Keratinocyte (primary cell): ENCODE measurements around the gene PLXNB2. TPM values are rescaled to one million over a fixed set of nuclear protein-coding genes. Genes with fewer than 3 reads are reported as not detected.

Source experiments
- DNase-seq: peaks from one replicate; pipeline ENCODE4 v3.0.0-alpha.2; 2011; ENCODE audit warnings: low read depth, missing footprints, low spot score
- FAIRE-seq: peaks from 2 replicates; lab custom pipeline; 2011; peaks lifted over from hg19 to GRCh38; lab: Jason Lieb, UNC
- H2AFZ ChIP-seq: 2 replicates; pipeline ENCODE4 v1.6.0; 2012; ENCODE audit warnings: low read length, control low read depth, inconsistent platforms; ENCODE audit not compliant: control insufficient read depth
- H3K27ac ChIP-seq: 2 replicates; pipeline ENCODE4 v1.5.1; 2011; ENCODE audit warnings: low read length; ENCODE audit not compliant: control insufficient read depth, insufficient read depth
- H3K27me3 ChIP-seq: 3 replicates; pipeline ENCODE4 v1.6.0; 2011; ENCODE audit warnings: low read length; ENCODE audit not compliant: control insufficient read depth, insufficient read depth; ENCODE audit errors: extremely low read depth
- H3K36me3 ChIP-seq, 2 experiments: 2 replicates in 1 of 2; 3 replicates in 1 of 2; pipeline ENCODE4 v1.5.1; 2011; ENCODE audit warnings: low read length in 2 of 2, mild to moderate bottlenecking in 1 of 2; ENCODE audit not compliant: control insufficient read depth in 2 of 2, insufficient read depth in 2 of 2; ENCODE audit errors: extremely low read depth in 1 of 2
- H3K4me1 ChIP-seq: 3 replicates; pipeline ENCODE4 v1.5.1; 2011; ENCODE audit warnings: low read length; ENCODE audit not compliant: control insufficient read depth, insufficient read depth; ENCODE audit errors: extremely low read depth
- H3K4me2 ChIP-seq: 3 replicates; pipeline ENCODE4 v1.6.0; 2011; ENCODE audit warnings: low read depth, low read length; ENCODE audit not compliant: control insufficient read depth, insufficient read depth; ENCODE audit errors: extremely low read depth
- H3K4me3 ChIP-seq, 3 experiments: fragments of 200-600 bp in 1 of 3; sonication (generic) in 1 of 3; 2 replicates in 2 of 3; 3 replicates in 1 of 3; pipeline ENCODE4 v1.5.1; 2011 to 2016; ENCODE audit warnings: low read length in 3 of 3, mild to moderate bottlenecking in 3 of 3, control low read depth in 2 of 3, inconsistent platforms in 1 of 3, low read depth in 1 of 3, mixed read lengths in 1 of 3, mixed run types in 1 of 3, moderate library complexity in 1 of 3; ENCODE audit not compliant: control insufficient read depth in 2 of 3, insufficient read depth in 2 of 3; ENCODE audit errors: extremely low read depth in 1 of 3
- H3K79me2 ChIP-seq: 2 replicates; pipeline ENCODE4 v1.6.0; 2012; ENCODE audit warnings: low read length; ENCODE audit not compliant: control insufficient read depth, insufficient read depth
- H3K9ac ChIP-seq: 3 replicates; pipeline ENCODE4 v1.6.0; 2011; ENCODE audit warnings: low read length; ENCODE audit not compliant: control insufficient read depth, insufficient read depth; ENCODE audit errors: extremely low read depth
- H3K9me1 ChIP-seq: 3 replicates; pipeline ENCODE4 v1.6.0; 2011; ENCODE audit warnings: low read length; ENCODE audit not compliant: control insufficient read depth, insufficient read depth; ENCODE audit errors: extremely low read depth
- H3K9me3 ChIP-seq: 2 replicates; pipeline ENCODE4 v1.5.1; 2012; ENCODE audit warnings: low read depth, low read length; ENCODE audit not compliant: control insufficient read depth
- H4K20me1 ChIP-seq: 3 replicates; pipeline ENCODE4 v1.6.0; 2011; ENCODE audit warnings: low read length; ENCODE audit not compliant: control insufficient read depth, insufficient read depth; ENCODE audit errors: extremely low read depth
- CTCF ChIP-seq, 3 experiments: IDR thresholded peaks in 1 of 3; conservative IDR thresholded peaks in 1 of 3; optimal IDR thresholded peaks in 1 of 3; 2 replicates in 2 of 3; 3 replicates in 1 of 3; pipeline versions ENCODE3 to v1.5.1; 2011; ENCODE audit warnings: low read length in 3 of 3, mild to moderate bottlenecking in 3 of 3, moderate library complexity in 2 of 3, control low read depth in 1 of 3, inconsistent platforms in 1 of 3; ENCODE audit not compliant: insufficient read depth in 2 of 3; ENCODE audit errors: extremely low read depth in 1 of 3
- EZH2 ChIP-seq: IDR thresholded peaks from one replicate; pipeline ENCODE4 v1.6.1; 2012; ENCODE audit warnings: inconsistent platforms, mild to moderate bottlenecking, low read length, moderate library complexity
- dilution Hi-C: fragments of 300-500 bp; cut with MboI; formaldehyde crosslinking; loops from one replicate; pipeline ENCODE4 v1.7.0; 2020; ENCODE audit warnings: low sequenced_read_pairs; ENCODE audit not compliant: extremely low pct_ligation_motif_present
- polyA plus RNA-seq, 5 experiments: library from polyadenylated mRNA; depleted of rRNA in 3 of 5; stranded (reverse) in 3 of 5; stranded (forward) in 1 of 5; unstranded in 1 of 5; fragments of >200 nt; gene quantifications; 1 replicate in 1 of 5; 2 replicates in 3 of 5; 3 replicates in 1 of 5; pipeline versions ENCODE4 v1.2.1 to v1.2.3, GENCODE V29; 2011 to 2012; ENCODE audit warnings: missing spikeins in 2 of 5, low read depth in 1 of 5, low replicate concordance in 1 of 5

PLXNB2 gene
- polyA plus RNA-seq, 1 donor (not counting 4 experiments of a cell fraction or from before 2014, with no cell fraction given), result 44.3 TPM

GRCh38 chr22:50281384-50281760, 26.1 kb downstream of the PLXNB2 start:
- Histone ChIP-seq H3K4me2 (peak overlapping the region; percentile 69), H3K36me3 (peaks cover 28 to 35% of the 10 kb centered on the region in 2 experiments), H3K4me3 (no peak overlapping the region), H3K4me1 (peaks cover 18% of the 10 kb centered on the region), H3K79me2 (peaks cover 13% of the 10 kb centered on the region), H3K9me1 (no peaks in the 10 kb centered on the region), H2AFZ (no peak overlapping the region), H3K9me3 (peaks cover under 1% of the 10 kb centered on the region), H3K9ac (peak overlapping the region; percentile 54), H3K27ac (no peak overlapping the region), H3K27me3 (no peaks in the 10 kb centered on the region), H4K20me1 (no peaks in the 10 kb centered on the region)
- FAIRE-seq (no peak), DNase-seq (no peak)
- dilution Hi-C loops, result no loop called here
- TF ChIP-seq EZH2 (no peak), CTCF (optimal IDR thresholded peaks at IDR 0.05 in 1 of 3, IDR thresholded peaks at IDR 0.05 in 1 of 3, conservative IDR thresholded peaks at IDR 0.05 in 1 of 3; ENCODE audit: extremely low read depth in 1 of 3, insufficient read depth in 2 of 3, low read length in 3 of 3) (no peak)

DNA sequence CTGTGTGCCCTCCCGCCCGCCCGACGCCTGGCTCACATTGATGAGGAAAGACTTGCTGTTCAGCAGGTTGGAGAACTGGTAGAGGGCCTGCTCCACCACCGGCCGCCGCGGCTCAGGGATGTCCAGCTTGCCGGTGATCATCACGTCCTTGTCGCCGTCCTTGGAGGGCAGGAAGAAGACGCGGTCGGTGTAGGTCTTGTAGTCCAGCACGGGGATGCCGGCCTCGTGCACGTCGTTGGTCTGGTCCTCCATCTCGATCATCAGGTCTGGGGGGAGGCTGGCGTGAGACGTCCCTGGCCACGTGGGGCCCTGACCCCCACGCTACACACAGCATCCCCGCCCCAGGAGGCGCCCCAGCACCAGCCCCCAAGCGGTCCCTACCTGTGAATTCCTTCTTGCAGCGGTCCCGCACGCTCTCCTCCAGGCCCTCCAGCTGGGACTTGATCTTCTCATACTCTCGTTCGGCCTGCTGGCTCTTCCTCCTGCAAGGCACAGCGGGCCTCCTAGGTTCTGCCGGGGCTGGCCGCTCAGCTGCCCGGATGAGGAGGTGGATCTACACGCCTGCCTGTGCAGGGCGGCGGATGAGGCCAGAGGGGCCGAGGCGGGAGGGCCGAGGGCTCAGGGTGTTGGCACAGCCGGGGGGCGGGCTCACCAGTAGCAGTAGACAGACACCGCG, 26.6 kb downstream of the PLXNB2 start:
- H3K79me2 ChIP-seq, result peaks cover 10% of the 10 kb centered on the region
- dilution Hi-C loops, result no loop called here
- no peak overlapping the region for H3K4me3 ChIP-seq
- H3K4me1 ChIP-seq, result peaks cover 18% of the 10 kb centered on the region
- FAIRE-seq (no peak), DNase-seq (no peak)
- H3K9ac ChIP-seq, result no peak overlapping the region
- peaks cover 2% of the 10 kb centered on the region for H3K9me3 ChIP-seq
- TF ChIP-seq CTCF (optimal IDR thresholded peaks at IDR 0.05 in 1 of 3, IDR thresholded peaks at IDR 0.05 in 1 of 3, conservative IDR thresholded peaks at IDR 0.05 in 1 of 3; ENCODE audit: extremely low read depth in 1 of 3, insufficient read depth in 2 of 3, low read length in 3 of 3), result no peak
- TF ChIP-seq EZH2, result no peak
- H3K9me1 ChIP-seq, result no peaks in the 10 kb centered on the region
- H2AFZ ChIP-seq, result no peak overlapping the region
- no peak overlapping the region for H3K4me2 ChIP-seq
- H3K27me3 ChIP-seq, result no peaks in the 10 kb centered on the region
- no peaks in the 10 kb centered on the region for H4K20me1 ChIP-seq
- peaks cover 27 to 35% of the 10 kb centered on the region in 2 experiments for H3K36me3 ChIP-seq
- H3K27ac ChIP-seq, result no peak overlapping the region
